Fibroblast of lung (primary cell): Measurements from ENCODE around the gene LIAS.

Experiments used
- CTCF ChIP-seq, 2 donors: IDR thresholded peaks in 1 of 2; conservative IDR thresholded peaks in 1 of 2; 1 replicate in 1 of 2; 2 replicates in 1 of 2; pipeline ENCODE4 v1.5.1; 2011 to 2012; ENCODE audit warnings: low read length in 2 of 2, control low read depth in 1 of 2, inconsistent platforms in 1 of 2, low read depth in 1 of 2, mild to moderate bottlenecking in 1 of 2
- EZH2 ChIP-seq: IDR thresholded peaks from 2 replicates; pipeline ENCODE4 v1.5.1; 2012; ENCODE audit warnings: low read length, control low read depth, mild to moderate bottlenecking; ENCODE audit errors: missing control alignments

GRCh38 chr4:39433878-39434492, 24.9 kb upstream of the LIAS start:
- no peak for TF ChIP-seq CTCF (conservative IDR thresholded peaks at IDR 0.05 in 1 of 2, IDR thresholded peaks at IDR 0.05 in 1 of 2; ENCODE audit: low read depth in 1 of 2, low read length in 2 of 2)
- no peak for TF ChIP-seq EZH2
